Measurements from ENCODE around the gene SLAIN1.

SLAIN1 gene

DNA sequence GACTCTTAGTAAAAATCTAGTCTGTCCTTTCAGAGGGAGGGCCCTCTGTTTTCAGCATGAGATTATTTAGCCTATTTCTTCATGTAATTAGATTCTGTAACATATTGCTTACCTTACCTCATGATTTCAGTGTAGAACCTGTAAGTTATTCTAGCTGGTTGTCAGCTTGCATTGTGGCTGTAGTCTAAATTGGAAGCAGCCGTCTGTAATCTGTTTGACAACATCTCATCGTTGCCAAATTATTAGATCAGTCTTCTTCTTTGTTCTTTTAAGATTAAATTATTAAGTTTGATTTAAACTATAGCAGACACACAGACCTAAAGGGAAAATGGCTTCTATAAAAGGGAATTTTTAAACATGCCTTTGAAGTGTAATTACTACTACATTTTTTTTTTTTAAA, 34.8 kb downstream of the SLAIN1 start:
- Histone ChIP-seq H3K4me1 (ENCODE audit: control insufficient read depth, insufficient read depth, low read length, poor library complexity, severe bottlenecking) (no peaks in the 10 kb centered on the region), H3K36me3 (ENCODE audit: control insufficient read depth, insufficient read depth, low read length) (no peaks in the 10 kb centered on the region), H3K4me3 (ENCODE audit: extremely low read depth, insufficient read depth, low read length, poor library complexity, severe bottlenecking) (no peak overlapping the region), H3K27ac (ENCODE audit: low read depth, low read length, severe bottlenecking) (no peak overlapping the region), H3K9me3 (ENCODE audit: control insufficient read depth, low read length) (no peaks in the 10 kb centered on the region)
- no CpG with 5 or more reads among the region's 2 CpGs for WGBS, 2 experiments (ENCODE audit: insufficient coverage in 2 of 2)

DNA sequence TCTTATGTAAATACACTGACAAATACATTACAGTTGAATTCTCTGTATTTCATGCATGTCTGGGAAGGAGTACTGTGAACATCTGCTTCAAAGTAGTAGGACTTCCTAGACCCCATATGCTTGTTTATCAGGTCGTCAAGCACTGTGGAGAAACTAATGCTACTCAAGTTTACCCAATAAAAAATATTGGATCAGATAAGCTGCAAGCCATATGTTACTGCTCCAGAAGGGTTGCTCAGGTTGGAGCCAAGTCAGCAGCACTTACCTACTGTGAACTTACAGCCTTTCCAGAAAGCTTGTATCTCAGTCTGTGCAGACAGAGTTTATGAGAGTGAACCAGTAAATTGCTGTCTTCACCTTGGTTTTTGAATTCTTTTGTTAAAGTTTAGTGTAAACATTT, 36.2 kb downstream of the SLAIN1 start:
- H3K36me3 ChIP-seq (ENCODE audit: control insufficient read depth, insufficient read depth, low read length), result no peaks in the 10 kb centered on the region
- WGBS, 2 experiments (ENCODE audit: insufficient coverage in 2 of 2), result 100% methylated on average over 1 of the region's 1 CpG; no CpG with 5 or more reads in 1 of the 2 experiments
- H3K4me1 ChIP-seq (ENCODE audit: control insufficient read depth, insufficient read depth, low read length, poor library complexity, severe bottlenecking), result no peaks in the 10 kb centered on the region
- H3K9me3 ChIP-seq (ENCODE audit: control insufficient read depth, low read length), result no peaks in the 10 kb centered on the region
- H3K27ac ChIP-seq (ENCODE audit: low read depth, low read length, severe bottlenecking), result no peak overlapping the region
- no peak overlapping the region for H3K4me3 ChIP-seq (ENCODE audit: extremely low read depth, insufficient read depth, low read length, poor library complexity, severe bottlenecking)

DNA sequence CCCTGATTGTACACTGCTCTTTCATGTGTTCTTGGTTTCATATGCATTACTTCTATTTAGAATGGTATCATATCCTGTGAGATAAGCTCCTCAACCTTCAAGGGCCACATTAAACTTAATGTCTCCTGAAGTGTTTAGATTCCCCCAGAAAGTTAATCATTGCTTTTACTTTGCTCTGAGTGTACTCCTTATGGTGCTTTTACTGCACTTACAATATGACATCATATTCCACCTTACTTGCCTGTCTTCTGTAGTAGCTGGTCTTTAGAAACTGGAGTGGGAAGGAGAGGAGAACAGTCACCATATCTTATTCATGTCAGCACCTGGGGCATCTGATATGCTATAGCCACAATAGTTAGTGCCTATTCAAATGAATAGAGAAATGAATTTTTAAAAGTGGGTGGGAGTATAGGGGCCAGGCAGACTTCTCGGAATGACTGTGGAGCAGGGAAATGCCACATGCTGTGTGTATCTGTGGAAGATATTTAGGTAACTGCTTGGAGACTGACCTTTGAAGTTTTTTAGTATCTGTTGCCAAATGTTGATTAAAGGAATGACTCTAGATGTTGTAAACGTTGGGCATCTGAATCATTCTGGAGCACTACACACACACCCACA, 40.2 kb downstream of the SLAIN1 start:
- Histone ChIP-seq H3K4me1 (ENCODE audit: control insufficient read depth, insufficient read depth, low read length, poor library complexity, severe bottlenecking) (no peaks in the 10 kb centered on the region), H3K4me3 (ENCODE audit: extremely low read depth, insufficient read depth, low read length, poor library complexity, severe bottlenecking) (no peak overlapping the region), H3K9me3 (ENCODE audit: control insufficient read depth, low read length) (no peaks in the 10 kb centered on the region), H3K36me3 (ENCODE audit: control insufficient read depth, insufficient read depth, low read length) (no peaks in the 10 kb centered on the region), H3K27ac (ENCODE audit: low read depth, low read length, severe bottlenecking) (no peak overlapping the region)
- WGBS, 2 experiments (ENCODE audit: insufficient coverage in 2 of 2), result 88 to 100% methylated on average over 1 of the region's 2 CpGs

DNA sequence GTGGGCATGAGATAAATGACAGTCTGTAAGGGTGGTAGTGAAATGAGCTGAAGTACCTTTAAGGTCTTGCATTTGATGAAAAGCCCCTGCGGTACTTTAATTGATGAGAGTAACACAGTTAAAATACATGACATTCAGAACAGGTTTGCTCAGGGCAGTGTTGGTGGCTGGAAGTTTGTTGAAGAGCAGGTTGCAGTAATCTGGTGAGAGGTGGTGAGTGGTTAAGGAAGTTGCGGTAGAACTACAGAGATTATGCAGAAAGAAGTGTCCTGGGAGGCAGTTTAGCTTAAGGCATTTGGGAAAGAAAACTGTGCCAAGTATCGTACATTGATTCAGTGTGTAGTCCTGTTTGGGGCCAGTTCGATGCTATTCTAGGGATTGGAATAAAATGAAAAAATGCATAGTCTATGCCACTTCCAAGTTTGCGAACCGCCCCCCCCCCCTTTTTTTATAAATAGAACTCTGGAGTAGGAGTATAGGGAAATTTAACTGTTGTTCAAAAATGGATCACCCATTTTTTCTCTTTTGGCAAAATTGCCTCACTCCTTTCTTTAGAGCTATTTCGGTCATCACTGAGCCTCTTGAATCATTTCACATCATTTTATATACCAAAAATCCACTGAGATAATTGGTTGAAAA, 42.7 kb downstream of the SLAIN1 start:
- no peaks in the 10 kb centered on the region for H3K36me3 ChIP-seq (ENCODE audit: control insufficient read depth, insufficient read depth, low read length)

DNA sequence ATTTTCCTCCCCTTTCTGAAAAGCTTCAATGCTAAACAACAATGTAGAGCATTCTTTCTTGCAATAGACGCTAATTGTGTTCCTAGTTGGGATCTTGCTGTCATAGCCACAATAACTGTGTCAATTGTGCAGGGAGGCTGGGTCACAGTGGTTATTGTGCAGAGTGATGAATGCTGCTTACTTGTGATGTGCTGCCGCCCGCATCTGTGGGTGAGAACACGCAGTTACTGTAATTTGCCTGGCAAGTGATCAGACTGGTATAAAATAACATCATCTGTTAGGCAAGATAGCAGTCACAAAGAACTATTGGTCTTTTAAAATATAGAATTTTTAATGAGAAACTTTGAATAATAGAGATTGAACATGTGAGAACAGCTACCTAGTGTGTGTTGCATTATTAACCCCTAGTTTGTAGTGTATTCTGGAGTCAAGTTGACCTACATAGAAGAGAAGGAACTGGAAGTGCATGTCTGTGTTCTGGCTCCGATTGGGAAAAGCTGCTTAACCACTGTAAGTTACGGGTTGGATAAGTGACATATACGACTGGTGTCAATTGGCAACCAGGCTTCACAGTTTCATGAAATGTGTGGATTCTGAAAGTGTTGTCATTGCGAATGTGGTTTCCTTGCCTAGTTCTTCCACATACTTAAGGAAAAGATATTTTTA, 43.6 kb downstream of the SLAIN1 start:
- H3K4me1 ChIP-seq (ENCODE audit: control insufficient read depth, insufficient read depth, low read length, poor library complexity, severe bottlenecking), result no peaks in the 10 kb centered on the region
- WGBS, 2 experiments (ENCODE audit: insufficient coverage in 2 of 2), result 79 to 82% methylated on average over 4 to 5 of the region's 8 CpGs
- no peak overlapping the region for H3K27ac ChIP-seq (ENCODE audit: low read depth, low read length, severe bottlenecking)
- H3K36me3 ChIP-seq (ENCODE audit: control insufficient read depth, insufficient read depth, low read length), result no peaks in the 10 kb centered on the region
- no peaks in the 10 kb centered on the region for H3K9me3 ChIP-seq (ENCODE audit: control insufficient read depth, low read length)
- no peak overlapping the region for H3K4me3 ChIP-seq (ENCODE audit: extremely low read depth, insufficient read depth, low read length, poor library complexity, severe bottlenecking)

More for the DNA sequence above, 42.7 kb downstream of the SLAIN1 start:
- Histone ChIP-seq H3K27ac (ENCODE audit: low read depth, low read length, severe bottlenecking) (no peak overlapping the region), H3K4me3 (ENCODE audit: extremely low read depth, insufficient read depth, low read length, poor library complexity, severe bottlenecking) (no peak overlapping the region), H3K9me3 (ENCODE audit: control insufficient read depth, low read length) (no peaks in the 10 kb centered on the region), H3K4me1 (ENCODE audit: control insufficient read depth, insufficient read depth, low read length, poor library complexity, severe bottlenecking) (no peaks in the 10 kb centered on the region)
- WGBS, 2 experiments (ENCODE audit: insufficient coverage in 2 of 2), result 88 to 98% methylated on average over 3 to 4 of the region's 7 CpGs

DNA sequence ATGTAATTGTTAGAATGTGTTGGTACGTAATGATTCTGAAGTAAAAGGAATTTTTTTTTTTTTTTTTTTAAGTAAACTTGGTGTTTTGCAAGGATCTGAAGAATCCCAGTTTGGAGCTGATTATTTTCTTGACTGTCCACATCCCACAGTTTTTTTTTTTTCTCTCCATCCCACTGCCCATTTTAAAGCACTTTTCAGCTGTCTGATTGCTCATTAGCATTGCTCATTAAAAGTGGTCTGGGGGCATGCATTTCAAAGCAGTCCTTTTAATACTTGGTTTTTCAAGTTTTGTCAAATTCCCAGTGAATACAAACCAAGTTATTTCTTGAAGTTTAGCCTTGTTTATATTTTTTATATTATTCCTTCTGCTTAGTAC, 44.1 kb downstream of the SLAIN1 start:
- H3K4me1 ChIP-seq (ENCODE audit: control insufficient read depth, insufficient read depth, low read length, poor library complexity, severe bottlenecking), result no peaks in the 10 kb centered on the region
- WGBS, 2 experiments (ENCODE audit: insufficient coverage in 2 of 2), result no CpG with 5 or more reads among the region's 1 CpG
- no peak overlapping the region for H3K27ac ChIP-seq (ENCODE audit: low read depth, low read length, severe bottlenecking)
- H3K9me3 ChIP-seq (ENCODE audit: control insufficient read depth, low read length), result no peaks in the 10 kb centered on the region
- H3K4me3 ChIP-seq (ENCODE audit: extremely low read depth, insufficient read depth, low read length, poor library complexity, severe bottlenecking), result no peak overlapping the region
- no peaks in the 10 kb centered on the region for H3K36me3 ChIP-seq (ENCODE audit: control insufficient read depth, insufficient read depth, low read length)

DNA sequence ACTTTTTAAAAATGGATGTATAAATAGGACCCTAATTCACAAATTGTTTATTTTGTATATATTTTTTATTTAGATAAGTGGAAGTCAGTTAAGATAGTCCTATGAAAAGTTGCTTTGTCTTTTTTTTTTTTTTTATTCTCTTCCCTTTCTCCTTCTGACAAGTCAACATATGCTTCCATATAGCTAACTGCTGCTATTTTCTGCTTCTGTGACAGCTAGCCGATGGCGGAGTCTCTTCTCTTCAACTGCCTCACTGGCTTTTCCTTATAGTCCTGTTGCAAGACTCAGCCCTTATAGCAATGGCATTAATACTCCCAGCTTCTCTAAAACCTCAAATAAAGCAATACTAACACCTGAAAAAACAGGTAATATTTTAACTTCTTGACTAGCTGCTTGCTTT, 45.3 kb downstream of the SLAIN1 start:
- Histone ChIP-seq H3K27ac (ENCODE audit: low read depth, low read length, severe bottlenecking) (no peak overlapping the region), H3K4me1 (ENCODE audit: control insufficient read depth, insufficient read depth, low read length, poor library complexity, severe bottlenecking) (no peaks in the 10 kb centered on the region), H3K4me3 (ENCODE audit: extremely low read depth, insufficient read depth, low read length, poor library complexity, severe bottlenecking) (no peak overlapping the region), H3K36me3 (ENCODE audit: control insufficient read depth, insufficient read depth, low read length) (no peaks in the 10 kb centered on the region), H3K9me3 (ENCODE audit: control insufficient read depth, low read length) (no peaks in the 10 kb centered on the region)
- WGBS, 2 experiments (ENCODE audit: insufficient coverage in 2 of 2), result 96 to 97% methylated on average over 2 of the region's 2 CpGs

DNA sequence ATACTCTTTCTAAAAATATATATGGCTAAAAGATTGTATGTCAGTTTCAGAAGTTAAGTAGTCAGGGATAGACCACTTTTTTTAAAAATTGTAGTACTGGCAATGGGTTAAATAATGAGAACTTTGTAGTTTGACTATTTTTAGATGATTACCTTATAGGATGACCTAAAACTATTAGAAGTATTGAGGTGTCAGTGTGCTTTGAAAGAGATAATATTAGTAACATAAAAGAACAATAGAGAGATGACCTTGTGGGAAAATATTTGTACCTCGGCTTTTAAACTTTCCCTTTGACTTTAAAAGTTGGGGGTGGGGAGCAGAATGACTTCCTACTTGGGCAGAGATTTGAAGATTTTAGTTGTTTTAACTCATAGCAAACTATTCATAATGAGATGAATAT, 48.3 kb downstream of the SLAIN1 start:
- Histone ChIP-seq H3K4me3 (ENCODE audit: extremely low read depth, insufficient read depth, low read length, poor library complexity, severe bottlenecking) (no peak overlapping the region), H3K27ac (ENCODE audit: low read depth, low read length, severe bottlenecking) (no peak overlapping the region), H3K4me1 (ENCODE audit: control insufficient read depth, insufficient read depth, low read length, poor library complexity, severe bottlenecking) (no peaks in the 10 kb centered on the region), H3K36me3 (ENCODE audit: control insufficient read depth, insufficient read depth, low read length) (no peaks in the 10 kb centered on the region), H3K9me3 (ENCODE audit: control insufficient read depth, low read length) (no peaks in the 10 kb centered on the region)
- WGBS, 2 experiments (ENCODE audit: insufficient coverage in 2 of 2), result 60% methylated on average over 1 of the region's 1 CpG; no CpG with 5 or more reads in 1 of the 2 experiments

DNA sequence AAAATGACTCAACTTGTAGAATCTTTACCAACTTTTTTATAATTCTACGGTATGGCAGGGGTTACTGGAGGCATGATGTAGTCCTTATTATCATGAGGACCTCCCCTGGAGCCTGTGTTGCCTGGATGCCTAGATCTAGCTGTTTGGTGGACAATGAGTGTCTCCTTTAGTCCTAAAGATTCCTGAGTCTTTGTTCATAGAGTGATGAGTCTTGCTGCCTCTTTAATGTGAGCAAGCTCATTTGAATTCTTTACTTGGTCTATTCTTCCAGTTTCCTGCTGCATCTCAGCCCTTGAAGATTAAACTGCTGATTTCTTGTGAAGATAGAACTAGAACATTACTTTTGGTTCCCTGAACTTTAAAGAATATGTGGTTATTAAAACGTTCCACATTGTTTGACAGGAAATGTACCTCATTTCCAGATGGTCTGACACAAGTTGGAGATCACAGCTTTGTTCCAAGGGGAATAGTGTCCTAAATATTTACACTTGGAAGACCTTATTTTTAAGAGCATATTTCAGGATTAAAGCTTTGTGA, 51.9 kb downstream of the SLAIN1 start:
- Histone ChIP-seq H3K4me3 (ENCODE audit: extremely low read depth, insufficient read depth, low read length, poor library complexity, severe bottlenecking) (no peak overlapping the region), H3K36me3 (ENCODE audit: control insufficient read depth, insufficient read depth, low read length) (no peaks in the 10 kb centered on the region), H3K9me3 (ENCODE audit: control insufficient read depth, low read length) (no peaks in the 10 kb centered on the region), H3K27ac (ENCODE audit: low read depth, low read length, severe bottlenecking) (no peak overlapping the region), H3K4me1 (ENCODE audit: control insufficient read depth, insufficient read depth, low read length, poor library complexity, severe bottlenecking) (no peaks in the 10 kb centered on the region)
- WGBS, 2 experiments (ENCODE audit: insufficient coverage in 2 of 2), result 86% methylated on average over 2 of the region's 2 CpGs; no CpG with 5 or more reads in 1 of the 2 experiments

DNA sequence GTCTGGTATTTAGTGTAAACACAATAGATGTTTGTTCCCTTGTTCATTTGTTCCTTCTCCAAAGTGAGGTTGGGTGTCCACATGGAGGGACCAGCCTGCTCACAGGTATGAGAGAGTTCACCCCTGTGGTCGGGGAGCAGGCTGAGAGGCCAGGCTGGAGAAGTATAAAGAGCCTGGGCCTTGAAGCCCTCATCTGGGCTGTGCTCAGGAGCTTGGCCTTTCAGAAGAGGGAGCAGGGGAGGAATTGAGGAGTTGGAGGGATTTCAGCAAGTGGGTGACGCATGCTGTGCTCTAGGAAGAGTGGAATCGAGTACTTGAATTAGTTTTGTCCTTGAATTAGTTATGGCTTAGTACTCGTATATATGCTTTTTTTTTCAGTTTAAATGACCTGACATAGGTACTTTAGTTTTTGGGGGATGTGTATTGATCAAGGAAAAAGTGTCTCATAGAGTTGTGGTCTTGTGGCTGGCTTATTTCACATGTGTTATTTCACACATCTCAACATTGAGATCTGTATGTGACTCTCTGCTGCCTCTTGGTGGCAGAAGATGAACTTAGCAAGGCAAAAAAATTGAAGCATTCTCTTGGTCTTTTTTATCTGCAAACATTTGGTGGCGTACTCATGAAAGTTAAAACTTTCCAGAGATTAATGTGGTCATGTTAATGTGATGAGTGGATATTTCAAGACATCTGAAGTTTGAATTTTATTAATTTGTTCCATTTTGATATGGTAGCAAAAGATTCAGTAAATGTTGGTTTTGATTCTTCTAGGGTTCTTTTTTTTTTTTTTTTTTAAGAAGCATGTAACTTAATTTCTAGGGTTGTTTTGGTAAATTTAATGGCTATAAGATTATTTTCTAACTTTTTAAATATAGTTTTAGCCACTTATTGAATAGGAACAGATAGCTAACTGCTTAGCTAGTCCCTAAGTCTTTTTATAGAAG, 54.3 kb downstream of the SLAIN1 start:
- no peaks in the 10 kb centered on the region for H3K4me1 ChIP-seq (ENCODE audit: control insufficient read depth, insufficient read depth, low read length, poor library complexity, severe bottlenecking)
- no peaks in the 10 kb centered on the region for H3K9me3 ChIP-seq (ENCODE audit: control insufficient read depth, low read length)
- H3K36me3 ChIP-seq (ENCODE audit: control insufficient read depth, insufficient read depth, low read length), result no peaks in the 10 kb centered on the region
- H3K27ac ChIP-seq (ENCODE audit: low read depth, low read length, severe bottlenecking), result no peak overlapping the region
- WGBS, 2 experiments (ENCODE audit: insufficient coverage in 2 of 2), result 70 to 95% methylated on average over 4 of the region's 5 CpGs
- H3K4me3 ChIP-seq (ENCODE audit: extremely low read depth, insufficient read depth, low read length, poor library complexity, severe bottlenecking), result no peak overlapping the region

Data from mesodermal cell (in vitro differentiated cells).